Measurements from ENCODE around the gene CYP46A1. TPM values are rescaled to one million over a fixed set of nuclear protein-coding genes. Genes with fewer than 3 reads are reported as not detected.

CYP46A1 gene
- total RNA-seq, 4 donors from 2014 or later, result 0.13 to 4.7 (median 0.55) TPM; not detected in 1

GRCh38 chr14:99673305-99674063 is 10.6 kb upstream of the CYP46A1 start:
- 68 to 69% methylated on average over 7 to 8 of the region's 8 CpGs for WGBS, 2 donors

GRCh38 chr14:99674064-99674650 is 9.9 kb upstream of the CYP46A1 start:
- no peak for TF ChIP-seq POLR2A (IDR thresholded peaks at IDR 0.05)
- no peak for TF ChIP-seq CTCF (IDR thresholded peaks at IDR 0.05)
- H3K4me3 ChIP-seq (ENCODE audit: low read depth, poor library complexity, severe bottlenecking), result no peak overlapping the region
- intact Hi-C loops (cut with DNase I; ENCODE audit: low total_unique reads), result no loop called here
- no peak for DNase-seq (ENCODE audit: low spot score in 2 of 2)
- 87 to 89% methylated on average over 9 of the region's 9 CpGs for WGBS, 2 donors

More at GRCh38 chr14:99673305-99674063, 10.6 kb upstream of the CYP46A1 start:
- DNase-seq (ENCODE audit: low spot score in 2 of 2), result no peak
- no peak overlapping the region for H3K4me3 ChIP-seq (ENCODE audit: low read depth, poor library complexity, severe bottlenecking)
- intact Hi-C loops (cut with DNase I; ENCODE audit: low total_unique reads), result no loop called here
- no peak for TF ChIP-seq CTCF (IDR thresholded peaks at IDR 0.05)
- no peak for TF ChIP-seq POLR2A (IDR thresholded peaks at IDR 0.05)

GRCh38 chr14:99674776-99675381 is 9.2 kb upstream of the CYP46A1 start:
- 75 to 92% methylated on average over 7 to 22 of the region's 60 CpGs for WGBS, 2 donors
- no peak overlapping the region for H3K4me3 ChIP-seq (ENCODE audit: low read depth, poor library complexity, severe bottlenecking)

GRCh38 chr14:99675382-99675835 is 8.7 kb upstream of the CYP46A1 start:
- intact Hi-C loops (cut with DNase I; ENCODE audit: low total_unique reads), result no loop called here
- TF ChIP-seq CTCF (IDR thresholded peaks at IDR 0.05) (no peak), POLR2A (IDR thresholded peaks at IDR 0.05) (no peak)
- WGBS, 2 donors, result 69 to 89% methylated on average over 18 to 41 of the region's 42 CpGs
- H3K4me3 ChIP-seq (ENCODE audit: low read depth, poor library complexity, severe bottlenecking), result no peak overlapping the region
- DNase-seq (ENCODE audit: low spot score in 2 of 2), result no peak

More at GRCh38 chr14:99674776-99675381, 9.2 kb upstream of the CYP46A1 start:
- intact Hi-C loops (cut with DNase I; ENCODE audit: low total_unique reads), result no loop called here
- TF ChIP-seq CTCF (IDR thresholded peaks at IDR 0.05) (no peak), POLR2A (IDR thresholded peaks at IDR 0.05) (no peak)
- DNase-seq (ENCODE audit: low spot score in 2 of 2), result no peak

- H3K4me3 ChIP-seq (ENCODE audit: low read depth, poor library complexity, severe bottlenecking), result no peak overlapping the region
- intact Hi-C loops (cut with DNase I; ENCODE audit: low total_unique reads), result no loop called here
- no peak for DNase-seq (ENCODE audit: low spot score in 2 of 2)
- 52 to 59% methylated on average over 10 of the region's 10 CpGs for WGBS, 2 donors
- TF ChIP-seq POLR2A (IDR thresholded peaks at IDR 0.05) (no peak), CTCF (IDR thresholded peaks at IDR 0.05) (no peak)
Observed at GRCh38 chr14:99675951-99676350, 8.1 kb upstream of the CYP46A1 start.
